Esophagus squamous epithelium (tissue), 5 donors: ENCODE measurements around the gene A4GNT. TPM values are rescaled to one million over a fixed set of nuclear protein-coding genes. Genes with fewer than 3 reads are reported as not detected.

Source experiments
- DNase-seq: peaks from one replicate; lab custom pipeline; 2025; lab: John Stamatoyannopoulos, UW
- H3K27ac ChIP-seq, 4 donors: fragments of 200-600 bp; sonication (generic); one replicate each; pipeline ENCODE4 v1.5.1; 2016 to 2019; ENCODE audit warnings: mild to moderate bottlenecking in 1 of 4
- H3K27me3 ChIP-seq, 4 donors: fragments of 200-600 bp; sonication (generic); 1 replicate in 3 of 4; 2 replicates in 1 of 4; pipeline versions ENCODE4 v1.5.1 to v1.6.0; 2017 to 2021; ENCODE audit warnings: antibody characterized with exemption in 1 of 4
- H3K36me3 ChIP-seq, 3 donors: fragments of 200-600 bp; sonication (generic); one replicate each; pipeline ENCODE4 v1.5.1; 2016 to 2019
- H3K4me1 ChIP-seq, 3 donors: fragments of 200-600 bp; sonication (generic); one replicate each; pipeline ENCODE4 v1.5.1; 2017 to 2019
- H3K4me3 ChIP-seq, 4 donors: fragments of 200-600 bp; sonication (generic); 1 replicate in 3 of 4; 2 replicates in 1 of 4; pipeline ENCODE4 v1.5.1; 2016 to 2019; ENCODE audit warnings: mild to moderate bottlenecking in 2 of 4, moderate library complexity in 1 of 4
- H3K9me3 ChIP-seq, 3 donors: fragments of 200-600 bp; sonication (generic); one replicate each; pipeline ENCODE4 v1.5.1; 2016 to 2019
- CTCF ChIP-seq, 6 experiments: fragments of 450-650 bp in 4 of 6; fragments of 200-600 bp in 2 of 6; sonication (generic) in 2 of 6; IDR thresholded peaks; one replicate each; pipeline ENCODE4 v1.5.1; 2016 to 2019; ENCODE audit warnings: antibody characterized with exemption in 6 of 6, mild to moderate bottlenecking in 4 of 6, moderate library complexity in 4 of 6
- POLR2A ChIP-seq, 4 donors: fragments of 450-650 bp; IDR thresholded peaks; one replicate each; pipeline ENCODE4 v1.6.1; 2017; ENCODE audit warnings: antibody characterized with exemption in 4 of 4, mild to moderate bottlenecking in 4 of 4, moderate library complexity in 3 of 4
- WGBS, 2 donors: methylation state at CpG; one replicate each; pipeline ENCODE4 v1.1.5; 2018; 5-methylcytosine and 5-hydroxymethylcytosine counted together
- intact Hi-C: fragments of 100-400 bp; cut with DNase I; formaldehyde crosslinking; loops from one replicate; pipeline ENCODE4 v1.15.0; 2022
- total RNA-seq, 4 donors: library from RNA; depleted of rRNA; stranded (reverse); fragments of >200 nt; gene quantifications; one replicate each; pipeline ENCODE4 v1.1.0, GENCODE V29; 2016
- donor health status: DM: yes; HTN: yes; CAD: no.

Gene A4GNT
- total RNA-seq, 4 donors from 2014 or later, result not detected

DNA sequence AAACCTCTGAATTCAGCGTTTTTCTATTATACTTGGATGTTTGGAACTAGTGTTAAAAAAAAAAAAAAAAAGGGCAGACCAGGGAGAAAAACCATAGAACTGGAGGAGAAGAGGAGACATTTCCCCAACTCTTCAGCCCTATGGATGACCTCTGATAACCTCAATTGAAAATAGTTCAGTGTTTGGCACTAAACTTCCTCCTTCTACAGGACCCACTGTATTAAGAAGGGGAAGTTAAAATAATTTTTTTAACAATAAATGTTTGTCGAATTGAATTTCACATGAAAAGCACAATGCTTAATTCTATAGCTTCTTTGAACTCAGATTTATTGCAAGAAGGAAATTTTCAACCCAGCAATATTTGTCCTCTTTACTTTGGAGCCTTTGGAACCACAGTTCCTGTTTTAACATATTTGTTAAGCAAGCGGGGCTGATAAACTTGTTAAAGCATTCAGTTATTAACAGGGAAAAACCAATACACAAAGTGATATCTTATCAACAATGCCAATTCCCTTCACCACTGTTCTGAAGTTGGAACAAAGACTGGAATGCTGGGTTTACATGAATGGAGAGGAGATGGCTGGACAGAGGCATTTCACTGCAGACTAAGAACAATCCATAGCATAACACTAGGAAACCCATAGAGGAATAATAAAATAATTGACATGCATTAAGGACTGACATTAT lies 3.1 kb upstream of the A4GNT start:
- no peak overlapping the region for H3K27ac ChIP-seq
- WGBS, 2 donors, result 48 to 59% methylated on average over 3 of the region's 3 CpGs
- TF ChIP-seq POLR2A (IDR thresholded peaks at IDR 0.05) (no peak), CTCF (IDR thresholded peaks at IDR 0.05) (no peak)
- H3K4me1 ChIP-seq, result no peaks in the 10 kb centered on the region
- H3K4me3 ChIP-seq, result no peak overlapping the region
- intact Hi-C loops, result no loop called here
- H3K27me3 ChIP-seq, result no peaks in the 10 kb centered on the region
- no peak for DNase-seq
- no peaks in the 10 kb centered on the region for H3K9me3 ChIP-seq
- no peaks in the 10 kb centered on the region for H3K36me3 ChIP-seq

DNA sequence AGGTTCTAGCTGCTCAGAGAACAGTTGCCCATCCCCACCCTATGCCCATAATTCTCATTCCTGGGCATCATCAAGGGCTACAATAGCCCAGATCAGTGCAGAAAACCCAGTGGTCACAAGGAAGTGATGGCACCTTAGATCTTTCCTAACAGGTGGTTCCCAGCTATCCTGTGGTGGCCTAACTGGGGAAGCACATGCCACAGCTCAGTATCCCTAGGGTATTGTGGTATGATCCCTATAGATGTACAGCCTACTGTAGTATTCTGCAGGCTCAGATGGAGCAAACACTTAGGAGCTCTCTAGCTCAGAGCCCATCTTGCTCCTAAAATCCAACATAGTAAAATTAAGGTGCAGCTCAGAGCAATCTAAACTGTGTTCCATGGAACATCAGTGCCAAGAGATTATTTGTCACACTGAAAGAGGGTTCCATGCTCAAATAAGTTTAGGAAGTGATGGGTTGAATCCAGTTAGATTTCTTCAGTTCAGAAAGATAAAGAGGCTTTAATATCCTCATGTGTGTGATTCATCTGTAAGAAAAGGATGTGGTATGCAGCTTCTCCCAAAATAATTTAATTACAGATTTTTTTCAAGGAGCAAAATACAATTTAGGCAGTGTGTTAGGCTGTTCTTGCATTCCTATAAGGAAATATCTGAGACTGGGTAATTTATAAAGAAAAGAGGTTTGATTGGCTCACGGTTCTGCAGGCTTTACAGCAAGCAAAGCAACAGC lies 4.4 kb downstream of the A4GNT start:
- H3K27me3 ChIP-seq, result no peaks in the 10 kb centered on the region
- H3K36me3 ChIP-seq, result no peaks in the 10 kb centered on the region
- peaks cover 0 to 7% (median 0%) of the 10 kb centered on the region in 3 donors for H3K4me1 ChIP-seq
- no peak overlapping the region for H3K4me3 ChIP-seq
- intact Hi-C loops, result no loop called here
- WGBS, 2 donors, result 70 to 91% methylated on average over 1 of the region's 1 CpG
- TF ChIP-seq POLR2A (IDR thresholded peaks at IDR 0.05) (no peak), CTCF (IDR thresholded peaks at IDR 0.05) (no peak)
- H3K9me3 ChIP-seq, result no peaks in the 10 kb centered on the region
- no peak for DNase-seq
- no peak overlapping the region for H3K27ac ChIP-seq

DNA sequence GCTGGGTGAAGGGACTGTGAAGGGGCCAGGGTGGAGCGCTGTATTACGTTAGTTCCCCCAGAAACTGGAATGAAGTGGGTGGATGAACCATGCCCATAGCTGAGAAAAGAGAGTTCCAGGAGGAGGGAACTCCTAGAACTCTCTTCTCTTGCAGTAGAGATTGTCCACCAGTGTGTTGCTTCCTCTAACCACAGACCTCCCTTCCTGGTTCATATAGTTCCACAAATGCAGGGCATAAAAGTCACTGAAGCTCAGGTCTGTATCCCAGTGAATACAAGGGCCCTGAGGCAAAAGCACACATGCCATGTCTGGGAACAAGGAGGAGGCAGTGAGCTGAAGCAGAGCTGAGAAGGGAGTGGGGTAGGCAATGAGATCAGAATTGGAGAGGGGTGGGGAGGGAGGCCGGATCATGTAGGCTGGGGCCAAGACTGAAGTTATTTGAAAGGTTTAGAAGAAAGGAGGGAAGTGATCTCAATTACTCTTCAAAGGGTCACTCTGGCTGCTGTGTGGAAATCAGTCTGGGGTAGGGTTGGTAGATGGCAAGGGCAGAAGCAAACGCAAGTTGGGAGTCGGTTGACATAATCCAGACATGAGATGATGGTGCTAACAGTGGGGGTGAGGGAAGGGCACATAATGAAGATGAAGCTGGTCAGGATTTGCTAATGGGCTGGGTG lies 6.5 kb downstream of the A4GNT start:
- DNase-seq, result no peak
- no peak overlapping the region for H3K4me3 ChIP-seq
- H3K27ac ChIP-seq, result peak overlapping the region in 1 of 4 donors; percentile 57
- 33 to 34% methylated on average over 5 of the region's 5 CpGs for WGBS, 2 donors
- intact Hi-C loops, result no loop called here
- no peaks in the 10 kb centered on the region for H3K27me3 ChIP-seq
- H3K36me3 ChIP-seq, result no peaks in the 10 kb centered on the region
- peak in 1 of 4 donors; percentile 8 for TF ChIP-seq POLR2A (IDR thresholded peaks at IDR 0.05)
- no peak for TF ChIP-seq CTCF (IDR thresholded peaks at IDR 0.05)
- peaks cover 0 to 7% (median 0%) of the 10 kb centered on the region in 3 donors for H3K4me1 ChIP-seq
- no peaks in the 10 kb centered on the region for H3K9me3 ChIP-seq

DNA sequence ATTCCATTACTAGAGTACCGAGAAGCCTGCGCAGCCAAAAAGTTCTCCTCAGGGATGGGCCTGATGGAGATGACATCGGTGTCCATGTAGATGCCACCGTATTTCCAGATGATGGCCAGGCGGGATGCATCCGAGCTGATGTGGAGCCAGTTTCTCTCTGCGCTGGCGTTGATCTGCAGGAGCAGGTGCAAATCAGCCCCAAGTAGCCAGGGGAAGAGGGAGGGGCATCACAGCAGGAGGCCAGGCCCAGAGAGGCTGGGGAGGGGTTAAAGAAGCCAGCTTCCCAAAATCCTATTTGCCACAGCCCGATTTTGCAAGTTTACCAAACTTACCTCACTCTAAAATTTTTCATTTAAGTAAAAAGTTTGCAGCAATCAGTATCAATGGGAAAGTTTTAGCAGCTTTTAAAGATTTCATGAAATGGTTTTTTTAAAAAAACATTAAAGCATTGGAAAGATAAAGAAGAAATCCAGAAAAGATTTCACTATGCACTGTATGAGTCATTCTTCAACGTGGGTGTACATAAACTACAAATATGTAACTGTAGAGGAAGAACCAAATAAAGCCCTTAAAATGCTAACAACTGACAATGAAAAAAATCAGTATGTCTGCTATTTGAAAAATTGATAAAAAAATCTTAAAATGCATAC lies 7.4 kb downstream of the A4GNT start:
- TF ChIP-seq POLR2A (IDR thresholded peaks at IDR 0.05), result no peak
- no peak for TF ChIP-seq CTCF (IDR thresholded peaks at IDR 0.05)
- 70 to 75% methylated on average over 9 of the region's 10 CpGs for WGBS, 2 donors
- Histone ChIP-seq H3K9me3 (no peaks in the 10 kb centered on the region), H3K27ac (no peak overlapping the region), H3K4me1 (peaks cover 0 to 7% (median 0%) of the 10 kb centered on the region in 3 donors), H3K4me3 (no peak overlapping the region), H3K36me3 (no peaks in the 10 kb centered on the region), H3K27me3 (no peaks in the 10 kb centered on the region)
- intact Hi-C loops, result no loop called here
- DNase-seq, result no peak
